ENCODE results near the gene TNFAIP6. TPM values are rescaled to one million over a fixed set of nuclear protein-coding genes. Genes with fewer than 3 reads are reported as not detected.
"Not testable (repeated sequence)": the region's sequence is repeated elsewhere in the genome, so short reads cannot be mapped to it uniquely, and the experiment has no call there.

The TNFAIP6 gene
- total RNA-seq (2021; ENCODE audit: unreplicated experiment) (not detected), Bru-seq, nascent RNA (percentile 4 among the genes with signal in this experiment), BruChase-seq, experiment 1, labeled RNA remaining after a 6-hour chase (not detected), BruChase-seq, experiment 2, labeled RNA remaining after a 2-hour chase (not detected)
- not detected in 2 replicates for polyA plus RNA-seq (2012)
- long read RNA-seq = 0 reads

DNA sequence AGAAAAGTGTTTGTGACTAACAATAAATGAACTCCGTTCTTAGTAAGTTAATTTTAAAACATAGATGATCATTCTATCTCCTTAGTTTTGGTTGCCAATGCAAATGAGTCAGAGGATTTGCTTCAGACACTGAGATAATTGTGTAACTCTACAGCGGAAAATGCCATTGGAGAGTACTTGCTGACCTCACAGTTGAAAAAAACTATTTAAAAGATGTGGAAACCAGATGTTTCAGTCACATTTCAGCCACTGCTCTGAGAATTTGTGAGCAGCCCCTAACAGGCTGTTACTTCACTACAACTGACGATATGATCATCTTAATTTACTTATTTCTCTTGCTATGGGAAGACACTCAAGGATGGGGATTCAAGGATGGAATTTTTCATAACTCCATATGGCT is at the start of gene TNFAIP6:
TNFAIP6 (plus strand) TSS at position 234 of the 400 bp plus-strand sequence; CDS start at position 309, 75 bp downstream.
- BruUV-seq (replicated peaks) = no TSS peak
- no peaks in the 10 kb centered on the region for H3K36me3 ChIP-seq (ENCODE audit: control insufficient read depth in 1 of 2, insufficient read depth in 2 of 2, low read length in 2 of 2)
- H2AFZ ChIP-seq (ENCODE audit: low read depth, low read length, poor library complexity, severe bottlenecking) = no peak within 1 kb of the TSS
- H4K20me1 ChIP-seq (ENCODE audit: insufficient read depth) = no peaks in the 10 kb centered on the region
- no peak for DNase-seq (ENCODE audit: low read depth, low spot score)
- ChIA-PET CTCF (no interaction called here), RAD21 (ENCODE audit: low non-redundant PET in 1 of 2, low total read pairs in 2 of 2, uncharacterized antibody in 2 of 2, unreplicated experiment in 2 of 2) (no interaction called here), POLR2A (no interaction called here)
- no peak within 1 kb of the TSS for H3K4me2 ChIP-seq (ENCODE audit: low read length)
- no peaks in the 10 kb centered on the region for H3K4me1 ChIP-seq (ENCODE audit: control insufficient read depth in 1 of 2, insufficient read depth in 2 of 2, low read length in 2 of 2)
- intact Hi-C loops (cut with micrococcal nuclease) = no loop called here
- no peaks in the 10 kb centered on the region; the same call in none of the 2 replicates for H3K9me2 ChIP-seq (ENCODE audit: insufficient read depth)
- H3K79me2 ChIP-seq (ENCODE audit: insufficient read depth, low read length) = no peaks in the 10 kb centered on the region
- no peaks in the 10 kb centered on the region for H3K27me3 ChIP-seq (ENCODE audit: insufficient read depth, low read length)
- no peak for ATAC-seq
- H3K4me3 ChIP-seq (replicated peaks in 1 of 2; ENCODE audit: low read depth in 1 of 2, low read length in 2 of 2) = no peak within 1 kb of the TSS
- TF ChIP-seq, protein P1, sequence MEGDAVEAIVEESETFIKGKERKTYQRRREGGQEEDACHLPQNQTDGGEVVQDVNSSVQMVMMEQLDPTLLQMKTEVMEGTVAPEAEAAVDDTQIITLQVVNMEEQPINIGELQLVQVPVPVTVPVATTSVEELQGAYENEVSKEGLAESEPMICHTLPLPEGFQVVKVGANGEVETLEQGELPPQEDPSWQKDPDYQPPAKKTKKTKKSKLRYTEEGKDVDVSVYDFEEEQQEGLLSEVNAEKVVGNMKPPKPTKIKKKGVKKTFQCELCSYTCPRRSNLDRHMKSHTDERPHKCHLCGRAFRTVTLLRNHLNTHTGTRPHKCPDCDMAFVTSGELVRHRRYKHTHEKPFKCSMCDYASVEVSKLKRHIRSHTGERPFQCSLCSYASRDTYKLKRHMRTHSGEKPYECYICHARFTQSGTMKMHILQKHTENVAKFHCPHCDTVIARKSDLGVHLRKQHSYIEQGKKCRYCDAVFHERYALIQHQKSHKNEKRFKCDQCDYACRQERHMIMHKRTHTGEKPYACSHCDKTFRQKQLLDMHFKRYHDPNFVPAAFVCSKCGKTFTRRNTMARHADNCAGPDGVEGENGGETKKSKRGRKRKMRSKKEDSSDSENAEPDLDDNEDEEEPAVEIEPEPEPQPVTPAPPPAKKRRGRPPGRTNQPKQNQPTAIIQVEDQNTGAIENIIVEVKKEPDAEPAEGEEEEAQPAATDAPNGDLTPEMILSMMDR (IDR thresholded peaks at IDR 0.05 in 2 of 3, conservative IDR thresholded peaks at IDR 0.05 in 1 of 3; ENCODE audit: borderline replicate concordance in 1 of 3, insufficient read depth in 1 of 3, low read depth in 2 of 3, low read length in 2 of 3) = no peak
- TF ChIP-seq YY1 (IDR thresholded peaks at IDR 0.05; ENCODE audit: extremely low read depth, insufficient replicate concordance, low read depth, low read length) (no peak), POLR2A (IDR thresholded peaks at IDR 0.05; ENCODE audit: borderline replicate concordance, extremely low read depth, insufficient read depth, insufficient read length) (no peak), ELF1 (IDR thresholded peaks at IDR 0.05; ENCODE audit: borderline replicate concordance, low read depth) (no peak), TCF7L2 (IDR thresholded peaks at IDR 0.05; ENCODE audit: borderline replicate concordance, extremely low read depth, insufficient read depth, insufficient read length) (no peak), CBX3 (IDR thresholded peaks at IDR 0.05; ENCODE audit: low read depth) (no peak), EZH2phosphoT487 (IDR thresholded peaks at IDR 0.05; ENCODE audit: borderline replicate concordance) (no peak), ZFX (IDR thresholded peaks at IDR 0.05) (no peak)
- TF ChIP-seq, protein P2, sequence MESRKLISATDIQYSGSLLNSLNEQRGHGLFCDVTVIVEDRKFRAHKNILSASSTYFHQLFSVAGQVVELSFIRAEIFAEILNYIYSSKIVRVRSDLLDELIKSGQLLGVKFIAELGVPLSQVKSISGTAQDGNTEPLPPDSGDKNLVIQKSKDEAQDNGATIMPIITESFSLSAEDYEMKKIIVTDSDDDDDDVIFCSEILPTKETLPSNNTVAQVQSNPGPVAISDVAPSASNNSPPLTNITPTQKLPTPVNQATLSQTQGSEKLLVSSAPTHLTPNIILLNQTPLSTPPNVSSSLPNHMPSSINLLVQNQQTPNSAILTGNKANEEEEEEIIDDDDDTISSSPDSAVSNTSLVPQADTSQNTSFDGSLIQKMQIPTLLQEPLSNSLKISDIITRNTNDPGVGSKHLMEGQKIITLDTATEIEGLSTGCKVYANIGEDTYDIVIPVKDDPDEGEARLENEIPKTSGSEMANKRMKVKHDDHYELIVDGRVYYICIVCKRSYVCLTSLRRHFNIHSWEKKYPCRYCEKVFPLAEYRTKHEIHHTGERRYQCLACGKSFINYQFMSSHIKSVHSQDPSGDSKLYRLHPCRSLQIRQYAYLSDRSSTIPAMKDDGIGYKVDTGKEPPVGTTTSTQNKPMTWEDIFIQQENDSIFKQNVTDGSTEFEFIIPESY (IDR thresholded peaks at IDR 0.05; ENCODE audit: extremely low read depth, insufficient replicate concordance, low read length) = no peak
- H3K9ac ChIP-seq (ENCODE audit: low read length) = no peak within 1 kb of the TSS
- no peak within 1 kb of the TSS for H3K27ac ChIP-seq (ENCODE audit: low read depth, low read length)
- no peaks in the 10 kb centered on the region for H3K9me3 ChIP-seq (ENCODE audit: control insufficient read depth in 1 of 2, insufficient read depth in 1 of 2, low read depth in 1 of 2, low read length in 2 of 2)

DNA sequence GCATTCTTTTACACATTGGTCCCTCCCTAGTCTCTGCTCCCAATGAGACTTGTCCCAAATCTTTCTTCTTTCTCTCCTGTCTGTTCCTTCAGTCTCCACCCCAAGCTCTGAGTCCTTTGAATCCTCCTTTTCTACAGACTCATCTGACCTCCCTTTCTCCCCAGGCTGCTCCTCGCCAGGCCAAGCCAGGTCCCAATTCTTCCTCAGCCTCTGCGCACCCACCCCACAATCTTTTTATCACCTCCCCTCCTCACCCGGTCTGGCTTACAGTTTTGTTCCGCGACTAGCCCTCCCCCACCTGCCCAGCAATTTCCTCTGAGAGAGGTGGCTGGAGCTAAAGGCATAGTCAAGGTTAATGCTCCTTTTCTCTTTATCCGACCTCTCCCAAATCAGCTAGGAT is 47.1 kb upstream of the TNFAIP6 start:
- intact Hi-C loops (cut with micrococcal nuclease); H2AFZ ChIP-seq (ENCODE audit: low read depth, low read length, poor library complexity, severe bottlenecking); H3K27ac ChIP-seq (ENCODE audit: low read depth, low read length); CTCF ChIA-PET; H3K4me2 ChIP-seq (ENCODE audit: low read length); DNase-seq (ENCODE audit: low read depth, low spot score); H3K9me3 ChIP-seq (ENCODE audit: control insufficient read depth in 1 of 2, insufficient read depth in 1 of 2, low read depth in 1 of 2, low read length in 2 of 2); ATAC-seq; H4K20me1 ChIP-seq (ENCODE audit: insufficient read depth); H3K4me1 ChIP-seq (ENCODE audit: control insufficient read depth in 1 of 2, insufficient read depth in 2 of 2, low read length in 2 of 2); RAD21 ChIA-PET (ENCODE audit: low non-redundant PET in 1 of 2, low total read pairs in 2 of 2, uncharacterized antibody in 2 of 2, unreplicated experiment in 2 of 2); H3K9ac ChIP-seq (ENCODE audit: low read length); POLR2A ChIA-PET; H3K36me3 ChIP-seq (ENCODE audit: control insufficient read depth in 1 of 2, insufficient read depth in 2 of 2, low read length in 2 of 2); H3K79me2 ChIP-seq (ENCODE audit: insufficient read depth, low read length); H3K9me2 ChIP-seq (ENCODE audit: insufficient read depth); H3K27me3 ChIP-seq (ENCODE audit: insufficient read depth, low read length); BruUV-seq (replicated peaks); H3K4me3 ChIP-seq (replicated peaks in 1 of 2; ENCODE audit: low read depth in 1 of 2, low read length in 2 of 2): not testable (repeated sequence)

- H3K9ac ChIP-seq (ENCODE audit: low read length); intact Hi-C loops (cut with micrococcal nuclease); H3K4me2 ChIP-seq (ENCODE audit: low read length); H3K36me3 ChIP-seq (ENCODE audit: control insufficient read depth in 1 of 2, insufficient read depth in 2 of 2, low read length in 2 of 2); H4K20me1 ChIP-seq (ENCODE audit: insufficient read depth); DNase-seq (ENCODE audit: low read depth, low spot score); ATAC-seq; H2AFZ ChIP-seq (ENCODE audit: low read depth, low read length, poor library complexity, severe bottlenecking); CTCF ChIA-PET; H3K27ac ChIP-seq (ENCODE audit: low read depth, low read length); H3K27me3 ChIP-seq (ENCODE audit: insufficient read depth, low read length); H3K4me3 ChIP-seq (replicated peaks in 1 of 2; ENCODE audit: low read depth in 1 of 2, low read length in 2 of 2); POLR2A ChIA-PET; BruUV-seq (replicated peaks); H3K9me2 ChIP-seq (ENCODE audit: insufficient read depth); H3K9me3 ChIP-seq (ENCODE audit: control insufficient read depth in 1 of 2, insufficient read depth in 1 of 2, low read depth in 1 of 2, low read length in 2 of 2); H3K4me1 ChIP-seq (ENCODE audit: control insufficient read depth in 1 of 2, insufficient read depth in 2 of 2, low read length in 2 of 2); H3K79me2 ChIP-seq (ENCODE audit: insufficient read depth, low read length); RAD21 ChIA-PET (ENCODE audit: low non-redundant PET in 1 of 2, low total read pairs in 2 of 2, uncharacterized antibody in 2 of 2, unreplicated experiment in 2 of 2): not testable (repeated sequence)
Measured at GRCh38 chr2:151312440-151312839, 45.0 kb upstream of the TNFAIP6 start.
